ENCODE measurements around the gene TNFSF11.

DNA sequence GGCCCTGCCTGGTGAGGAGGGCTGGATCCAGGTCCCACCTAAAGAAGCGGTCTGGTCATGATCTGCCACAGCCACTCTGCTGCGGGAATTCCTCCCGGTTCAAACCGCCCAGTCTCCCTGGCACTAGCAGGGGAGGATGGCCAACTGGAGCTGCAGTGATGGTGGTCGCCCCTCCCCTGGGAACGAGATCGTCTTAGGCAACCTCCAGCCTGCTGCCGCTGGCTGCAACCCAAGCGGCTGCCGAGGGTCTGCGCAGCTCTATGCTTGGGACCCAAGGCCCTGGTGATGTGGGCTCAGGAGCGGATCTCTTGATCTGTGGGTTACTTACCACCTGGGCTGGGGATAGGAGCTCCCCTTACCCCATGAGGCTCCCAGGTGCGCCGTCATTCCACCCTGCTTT, 69.1 kb downstream of the TNFSF11 start:
- TF ChIP-seq, protein P1, sequence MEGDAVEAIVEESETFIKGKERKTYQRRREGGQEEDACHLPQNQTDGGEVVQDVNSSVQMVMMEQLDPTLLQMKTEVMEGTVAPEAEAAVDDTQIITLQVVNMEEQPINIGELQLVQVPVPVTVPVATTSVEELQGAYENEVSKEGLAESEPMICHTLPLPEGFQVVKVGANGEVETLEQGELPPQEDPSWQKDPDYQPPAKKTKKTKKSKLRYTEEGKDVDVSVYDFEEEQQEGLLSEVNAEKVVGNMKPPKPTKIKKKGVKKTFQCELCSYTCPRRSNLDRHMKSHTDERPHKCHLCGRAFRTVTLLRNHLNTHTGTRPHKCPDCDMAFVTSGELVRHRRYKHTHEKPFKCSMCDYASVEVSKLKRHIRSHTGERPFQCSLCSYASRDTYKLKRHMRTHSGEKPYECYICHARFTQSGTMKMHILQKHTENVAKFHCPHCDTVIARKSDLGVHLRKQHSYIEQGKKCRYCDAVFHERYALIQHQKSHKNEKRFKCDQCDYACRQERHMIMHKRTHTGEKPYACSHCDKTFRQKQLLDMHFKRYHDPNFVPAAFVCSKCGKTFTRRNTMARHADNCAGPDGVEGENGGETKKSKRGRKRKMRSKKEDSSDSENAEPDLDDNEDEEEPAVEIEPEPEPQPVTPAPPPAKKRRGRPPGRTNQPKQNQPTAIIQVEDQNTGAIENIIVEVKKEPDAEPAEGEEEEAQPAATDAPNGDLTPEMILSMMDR (IDR thresholded peaks at IDR 0.05), result no peak
- TF ChIP-seq EZH2 (IDR thresholded peaks at IDR 0.05; ENCODE audit: borderline replicate concordance, insufficient read depth, low read depth, low read length, poor library complexity, severe bottlenecking), result no peak
